GM13977 (cell line): ENCODE measurements around the gene ATG12.

Source experiments
- DNase-seq: peaks from one replicate; pipeline ENCODE4 v3.0.0; 2012; ENCODE audit warnings: low spot score
- in situ Hi-C: fragments of 300-500 bp; cut with MboI; formaldehyde crosslinking; loops from one replicate; pipeline ENCODE4 v1.12.0; 2022; ENCODE audit warnings: low sequenced_read_pairs, low pct_unique_long_range_greater_than_20kb, mixed read lengths, inconsistent platforms; ENCODE audit not compliant: unreplicated experiment
- TF ChIP-seq, protein P1 (sequence below): IDR thresholded peaks from 2 replicates; pipeline ENCODE4 v1.5.1; 2012; ENCODE audit warnings: mild to moderate bottlenecking, control low read depth; ENCODE audit not compliant: insufficient read depth; ENCODE audit errors: extremely low read depth, missing control alignments

Gene ATG12

DNA sequence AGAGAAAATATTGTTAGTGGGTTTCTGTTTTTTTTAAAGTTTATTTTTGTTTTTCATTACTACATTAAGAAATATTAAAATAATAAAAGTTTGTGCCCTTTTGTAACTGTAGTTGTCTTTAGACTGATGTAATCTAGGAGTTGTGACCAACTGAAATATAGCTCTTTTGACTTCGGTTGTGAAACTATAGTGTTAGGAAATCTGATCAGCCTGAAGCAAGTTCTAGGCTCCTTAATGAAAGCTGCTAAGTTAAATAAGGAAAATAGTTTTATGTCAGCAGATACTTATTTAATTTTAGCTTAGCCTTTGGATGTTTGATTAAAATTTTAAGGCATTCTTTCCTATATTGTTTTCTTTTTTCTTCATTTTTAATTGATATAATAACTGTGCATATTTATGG, 14.6 kb upstream of the ATG12 start:
- TF ChIP-seq, protein P1, sequence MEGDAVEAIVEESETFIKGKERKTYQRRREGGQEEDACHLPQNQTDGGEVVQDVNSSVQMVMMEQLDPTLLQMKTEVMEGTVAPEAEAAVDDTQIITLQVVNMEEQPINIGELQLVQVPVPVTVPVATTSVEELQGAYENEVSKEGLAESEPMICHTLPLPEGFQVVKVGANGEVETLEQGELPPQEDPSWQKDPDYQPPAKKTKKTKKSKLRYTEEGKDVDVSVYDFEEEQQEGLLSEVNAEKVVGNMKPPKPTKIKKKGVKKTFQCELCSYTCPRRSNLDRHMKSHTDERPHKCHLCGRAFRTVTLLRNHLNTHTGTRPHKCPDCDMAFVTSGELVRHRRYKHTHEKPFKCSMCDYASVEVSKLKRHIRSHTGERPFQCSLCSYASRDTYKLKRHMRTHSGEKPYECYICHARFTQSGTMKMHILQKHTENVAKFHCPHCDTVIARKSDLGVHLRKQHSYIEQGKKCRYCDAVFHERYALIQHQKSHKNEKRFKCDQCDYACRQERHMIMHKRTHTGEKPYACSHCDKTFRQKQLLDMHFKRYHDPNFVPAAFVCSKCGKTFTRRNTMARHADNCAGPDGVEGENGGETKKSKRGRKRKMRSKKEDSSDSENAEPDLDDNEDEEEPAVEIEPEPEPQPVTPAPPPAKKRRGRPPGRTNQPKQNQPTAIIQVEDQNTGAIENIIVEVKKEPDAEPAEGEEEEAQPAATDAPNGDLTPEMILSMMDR, result no peak
- DNase-seq, result no peak
- in situ Hi-C loops, result no loop called here

DNA sequence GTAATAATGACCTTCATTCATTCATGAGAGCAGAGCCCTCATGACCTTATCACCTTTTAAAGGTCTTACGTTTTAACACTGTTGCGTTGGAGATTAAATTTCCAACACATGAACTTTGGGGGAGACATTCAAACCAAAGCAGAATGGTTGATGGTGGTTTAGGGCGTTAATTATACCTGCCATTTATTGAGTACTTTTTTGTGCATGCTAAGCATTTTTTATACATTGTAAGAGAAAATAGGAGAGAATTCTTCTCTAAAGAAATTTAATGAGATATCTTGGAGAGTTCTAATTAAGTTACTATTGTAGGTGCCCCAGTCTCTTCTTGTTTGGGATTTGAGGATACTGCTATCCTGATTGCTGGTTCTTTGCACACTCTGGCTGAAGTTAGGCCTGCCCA, 12.8 kb upstream of the ATG12 start:
- TF ChIP-seq, protein P1, result no peak
- in situ Hi-C loops, result no loop called here
- DNase-seq, result no peak

DNA sequence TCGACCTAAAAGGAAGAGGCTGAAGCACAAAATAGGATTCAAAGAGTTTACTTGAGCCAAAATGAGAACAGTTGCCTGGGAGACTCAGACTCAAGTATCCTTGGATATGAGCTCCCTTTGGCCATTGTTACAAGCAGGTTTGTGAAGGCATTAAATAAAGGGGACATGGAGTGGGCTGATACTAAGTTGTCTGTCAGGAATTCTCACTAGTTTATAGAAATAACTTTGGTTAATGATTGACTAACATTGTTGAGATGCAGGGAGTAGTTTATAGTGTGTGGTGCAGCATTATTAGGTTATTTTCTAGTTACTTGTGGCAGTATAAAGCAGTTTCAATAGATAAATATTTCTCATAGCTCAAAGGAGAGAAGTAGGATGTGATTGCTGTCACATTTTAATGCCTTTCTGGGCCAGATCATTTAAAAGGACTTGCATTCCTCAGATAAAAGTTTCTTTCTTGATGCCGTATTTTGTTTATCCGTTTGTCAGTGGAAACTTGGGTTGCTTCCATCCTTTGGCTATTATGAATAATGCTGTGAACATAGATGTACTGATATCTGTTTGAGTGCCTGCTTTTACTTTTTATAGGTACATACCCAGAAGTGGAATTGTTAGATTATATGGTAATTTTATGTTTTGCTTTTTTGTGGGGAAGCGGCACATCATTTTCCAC, 9.5 kb upstream of the ATG12 start:
- TF ChIP-seq, protein P1, result no peak
- DNase-seq, result no peak
- in situ Hi-C loops, result no loop called here

GRCh38 chr5:115849258-115849798, 8.0 kb upstream of the ATG12 start:
- in situ Hi-C loops, result loop anchor here (10.0 to 25.0 kb wide), 2 partner anchors 213 to 225 kb away; partner anchors contain the start of gene TMED7
- no peak for DNase-seq
- TF ChIP-seq, protein P1, result no peak

- DNase-seq, result no peak
- TF ChIP-seq, protein P1, result no peak
- in situ Hi-C loops, result loop anchor here (10.0 to 25.0 kb wide), 2 partner anchors 215 to 222 kb away; partner anchors contain the start of gene TMED7
Measured at GRCh38 chr5:115847290-115847689, 5.9 kb upstream of the ATG12 start.

- in situ Hi-C loops, result loop anchor here (10.0 to 25.0 kb wide), 2 partner anchors 218 to 220 kb away; partner anchors contain the start of gene TMED7
- TF ChIP-seq, protein P1, result no peak
- DNase-seq, result no peak
Measured at GRCh38 chr5:115844321-115844817, 3.0 kb upstream of the ATG12 start.
